Measurements from ENCODE around the gene FARS2. TPM values are rescaled to one million over a fixed set of nuclear protein-coding genes. Genes with fewer than 3 reads are reported as not detected.

The FARS2 gene
- total RNA-seq, 1 experiment from 2014 or later: 10.8 TPM

- no peak for DNase-seq (ENCODE audit: extremely low read depth, low read depth)
These were observed 260.8 kb downstream of the FARS2 start for GRCh38 chr6:5522147-5522546.

GRCh38 chr6:5524110-5524509 lies 262.8 kb downstream of the FARS2 start:
- no peak for DNase-seq (ENCODE audit: extremely low read depth, low read depth)

- no peak for DNase-seq (ENCODE audit: extremely low read depth, low read depth)
These were observed 263.9 kb downstream of the FARS2 start for GRCh38 chr6:5525209-5525608.

GRCh38 chr6:5529015-5529414 lies 267.7 kb downstream of the FARS2 start:
- no peak for DNase-seq (ENCODE audit: extremely low read depth, low read depth)

- DNase-seq (ENCODE audit: extremely low read depth, low read depth): no peak
These were observed 268.4 kb downstream of the FARS2 start for GRCh38 chr6:5529733-5530132.

GRCh38 chr6:5531161-5531560 lies 269.8 kb downstream of the FARS2 start:
- DNase-seq (ENCODE audit: extremely low read depth, low read depth): no peak

GRCh38 chr6:5531853-5532375 lies 270.6 kb downstream of the FARS2 start:
- no peak for DNase-seq (ENCODE audit: extremely low read depth, low read depth)

GRCh38 chr6:5532941-5533340 lies 271.6 kb downstream of the FARS2 start:
- no peak for DNase-seq (ENCODE audit: extremely low read depth, low read depth)

- DNase-seq (ENCODE audit: extremely low read depth, low read depth): no peak
These were observed 273.3 kb downstream of the FARS2 start for GRCh38 chr6:5534643-5535042.

- no peak for DNase-seq (ENCODE audit: extremely low read depth, low read depth)
These were observed 275.3 kb downstream of the FARS2 start for GRCh38 chr6:5536644-5537043.

- DNase-seq (ENCODE audit: extremely low read depth, low read depth): no peak
These were observed 275.8 kb downstream of the FARS2 start for GRCh38 chr6:5537132-5537531.

GRCh38 chr6:5537967-5538366 lies 276.7 kb downstream of the FARS2 start:
- no peak for DNase-seq (ENCODE audit: extremely low read depth, low read depth)

- DNase-seq (ENCODE audit: extremely low read depth, low read depth): no peak
These were observed 279.1 kb downstream of the FARS2 start for GRCh38 chr6:5540370-5540769.

- no peak for DNase-seq (ENCODE audit: extremely low read depth, low read depth)
These were observed 279.7 kb downstream of the FARS2 start for GRCh38 chr6:5541025-5541424.

GRCh38 chr6:5541751-5542432 lies 280.6 kb downstream of the FARS2 start:
- DNase-seq (ENCODE audit: extremely low read depth, low read depth): peak; percentile 1

GRCh38 chr6:5547556-5547955 lies 286.2 kb downstream of the FARS2 start:
- DNase-seq (ENCODE audit: extremely low read depth, low read depth): no peak

GRCh38 chr6:5550631-5551030 lies 289.3 kb downstream of the FARS2 start:
- DNase-seq (ENCODE audit: extremely low read depth, low read depth): no peak

GRCh38 chr6:5552243-5552642 lies 290.9 kb downstream of the FARS2 start:
- no peak for DNase-seq (ENCODE audit: extremely low read depth, low read depth)

- DNase-seq (ENCODE audit: extremely low read depth, low read depth): no peak
These were observed 292.5 kb downstream of the FARS2 start for GRCh38 chr6:5553767-5554166.

- no peak for DNase-seq (ENCODE audit: extremely low read depth, low read depth)
These were observed 292.9 kb downstream of the FARS2 start for GRCh38 chr6:5554226-5554625.

- DNase-seq (ENCODE audit: extremely low read depth, low read depth): no peak
These were observed 294.7 kb downstream of the FARS2 start for GRCh38 chr6:5556011-5556410.

- DNase-seq (ENCODE audit: extremely low read depth, low read depth): no peak
These were observed 296.2 kb downstream of the FARS2 start for GRCh38 chr6:5557506-5557905.

- DNase-seq (ENCODE audit: extremely low read depth, low read depth): no peak
These were observed 298.3 kb downstream of the FARS2 start for GRCh38 chr6:5559651-5560050.
